ENCODE results near the gene FASLG.

GRCh38 chr1:172704420-172705210 lies 45.7 kb downstream of the FASLG start:
- TF ChIP-seq, protein P1, sequence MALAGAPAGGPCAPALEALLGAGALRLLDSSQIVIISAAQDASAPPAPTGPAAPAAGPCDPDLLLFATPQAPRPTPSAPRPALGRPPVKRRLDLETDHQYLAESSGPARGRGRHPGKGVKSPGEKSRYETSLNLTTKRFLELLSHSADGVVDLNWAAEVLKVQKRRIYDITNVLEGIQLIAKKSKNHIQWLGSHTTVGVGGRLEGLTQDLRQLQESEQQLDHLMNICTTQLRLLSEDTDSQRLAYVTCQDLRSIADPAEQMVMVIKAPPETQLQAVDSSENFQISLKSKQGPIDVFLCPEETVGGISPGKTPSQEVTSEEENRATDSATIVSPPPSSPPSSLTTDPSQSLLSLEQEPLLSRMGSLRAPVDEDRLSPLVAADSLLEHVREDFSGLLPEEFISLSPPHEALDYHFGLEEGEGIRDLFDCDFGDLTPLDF (CRISPR knock-in tag; IDR thresholded peaks at IDR 0.05) = no peak
- TF ChIP-seq CBFB (CRISPR knock-in tag; IDR thresholded peaks at IDR 0.05; ENCODE audit: low read depth) (no peak), FOXJ3 (CRISPR knock-in tag; IDR thresholded peaks at IDR 0.05; ENCODE audit: borderline replicate concordance) (no peak), MAX (CRISPR knock-in tag; IDR thresholded peaks at IDR 0.05) (no peak), CTCF (IDR thresholded peaks at IDR 0.05) (no peak), USF1 (CRISPR knock-in tag; IDR thresholded peaks at IDR 0.05) (no peak), MLX (CRISPR knock-in tag; IDR thresholded peaks at IDR 0.05) (no peak), SP1 (CRISPR knock-in tag; conservative IDR thresholded peaks at IDR 0.05) (no peak), IRF2 (CRISPR knock-in tag; IDR thresholded peaks at IDR 0.05; ENCODE audit: borderline replicate concordance, low read depth) (no peak), NR2C2 (CRISPR knock-in tag; IDR thresholded peaks at IDR 0.05) (no peak)
- TF ChIP-seq, protein P2, sequence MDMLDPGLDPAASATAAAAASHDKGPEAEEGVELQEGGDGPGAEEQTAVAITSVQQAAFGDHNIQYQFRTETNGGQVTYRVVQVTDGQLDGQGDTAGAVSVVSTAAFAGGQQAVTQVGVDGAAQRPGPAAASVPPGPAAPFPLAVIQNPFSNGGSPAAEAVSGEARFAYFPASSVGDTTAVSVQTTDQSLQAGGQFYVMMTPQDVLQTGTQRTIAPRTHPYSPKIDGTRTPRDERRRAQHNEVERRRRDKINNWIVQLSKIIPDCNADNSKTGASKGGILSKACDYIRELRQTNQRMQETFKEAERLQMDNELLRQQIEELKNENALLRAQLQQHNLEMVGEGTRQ (CRISPR knock-in tag; IDR thresholded peaks at IDR 0.05) = no peak
- TF ChIP-seq, protein P3, sequence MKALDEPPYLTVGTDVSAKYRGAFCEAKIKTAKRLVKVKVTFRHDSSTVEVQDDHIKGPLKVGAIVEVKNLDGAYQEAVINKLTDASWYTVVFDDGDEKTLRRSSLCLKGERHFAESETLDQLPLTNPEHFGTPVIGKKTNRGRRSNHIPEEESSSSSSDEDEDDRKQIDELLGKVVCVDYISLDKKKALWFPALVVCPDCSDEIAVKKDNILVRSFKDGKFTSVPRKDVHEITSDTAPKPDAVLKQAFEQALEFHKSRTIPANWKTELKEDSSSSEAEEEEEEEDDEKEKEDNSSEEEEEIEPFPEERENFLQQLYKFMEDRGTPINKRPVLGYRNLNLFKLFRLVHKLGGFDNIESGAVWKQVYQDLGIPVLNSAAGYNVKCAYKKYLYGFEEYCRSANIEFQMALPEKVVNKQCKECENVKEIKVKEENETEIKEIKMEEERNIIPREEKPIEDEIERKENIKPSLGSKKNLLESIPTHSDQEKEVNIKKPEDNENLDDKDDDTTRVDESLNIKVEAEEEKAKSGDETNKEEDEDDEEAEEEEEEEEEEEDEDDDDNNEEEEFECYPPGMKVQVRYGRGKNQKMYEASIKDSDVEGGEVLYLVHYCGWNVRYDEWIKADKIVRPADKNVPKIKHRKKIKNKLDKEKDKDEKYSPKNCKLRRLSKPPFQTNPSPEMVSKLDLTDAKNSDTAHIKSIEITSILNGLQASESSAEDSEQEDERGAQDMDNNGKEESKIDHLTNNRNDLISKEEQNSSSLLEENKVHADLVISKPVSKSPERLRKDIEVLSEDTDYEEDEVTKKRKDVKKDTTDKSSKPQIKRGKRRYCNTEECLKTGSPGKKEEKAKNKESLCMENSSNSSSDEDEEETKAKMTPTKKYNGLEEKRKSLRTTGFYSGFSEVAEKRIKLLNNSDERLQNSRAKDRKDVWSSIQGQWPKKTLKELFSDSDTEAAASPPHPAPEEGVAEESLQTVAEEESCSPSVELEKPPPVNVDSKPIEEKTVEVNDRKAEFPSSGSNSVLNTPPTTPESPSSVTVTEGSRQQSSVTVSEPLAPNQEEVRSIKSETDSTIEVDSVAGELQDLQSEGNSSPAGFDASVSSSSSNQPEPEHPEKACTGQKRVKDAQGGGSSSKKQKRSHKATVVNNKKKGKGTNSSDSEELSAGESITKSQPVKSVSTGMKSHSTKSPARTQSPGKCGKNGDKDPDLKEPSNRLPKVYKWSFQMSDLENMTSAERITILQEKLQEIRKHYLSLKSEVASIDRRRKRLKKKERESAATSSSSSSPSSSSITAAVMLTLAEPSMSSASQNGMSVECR (CRISPR knock-in tag; IDR thresholded peaks at IDR 0.05; ENCODE audit: borderline replicate concordance) = no peak

Data from WTC11 (cell line).